SK-N-SH treated with all-trans-retinoic acid at 6 μM for 48 hours (cell line): Measurements from ENCODE around the gene COL8A2.

ENCODE experiments used
- ARNTL ChIP-seq: fragments of 450-650 bp; formaldehyde crosslinking; IDR thresholded peaks from 2 replicates; pipeline ENCODE4 v1.5.0; 2020; ENCODE audit warnings: low read depth, mild to moderate bottlenecking, moderate library complexity, borderline replicate concordance
- BACH2 ChIP-seq: fragments of 250-450 bp; sonication (Bioruptor Pico); IDR thresholded peaks from 2 replicates; pipeline ENCODE4 v1.9.0; 2021; ENCODE audit warnings: mild to moderate bottlenecking, borderline replicate concordance
- CSDC2 ChIP-seq: fragments of 250-450 bp; sonication (Bioruptor Pico); IDR thresholded peaks from 2 replicates; pipeline ENCODE4 v1.5.0; 2020; ENCODE audit warnings: mild to moderate bottlenecking, moderate library complexity
- ISL1 ChIP-seq: fragments of 250-450 bp; sonication (Bioruptor Pico); IDR thresholded peaks from 2 replicates; pipeline ENCODE4 v2.1.2; 2022; ENCODE audit warnings: mild to moderate bottlenecking, moderate library complexity
- RARB ChIP-seq: fragments of 250-450 bp; sonication (Bioruptor Pico); IDR thresholded peaks from 2 replicates; pipeline ENCODE4 v1.8.0; 2021; ENCODE audit warnings: mild to moderate bottlenecking, moderate library complexity
- SNAI2 ChIP-seq: fragments of 250-450 bp; sonication (Bioruptor Pico); IDR thresholded peaks from 2 replicates; pipeline ENCODE4 v1.5.0; 2020; ENCODE audit warnings: mild to moderate bottlenecking, moderate library complexity
- TCF4 ChIP-seq: fragments of 250-450 bp; sonication (Bioruptor Pico); IDR thresholded peaks from 2 replicates; pipeline ENCODE4 v1.8.0; 2021; ENCODE audit warnings: mild to moderate bottlenecking, moderate library complexity, borderline replicate concordance
- ZFP3 ChIP-seq: fragments of 250-450 bp; sonication (Bioruptor Pico); IDR thresholded peaks from 2 replicates; pipeline ENCODE4 v1.5.0; 2020; ENCODE audit warnings: mild to moderate bottlenecking, moderate library complexity
- ZNF70 ChIP-seq: fragments of 450-650 bp; formaldehyde crosslinking; IDR thresholded peaks from 2 replicates; pipeline ENCODE4 v1.5.0; 2020; ENCODE audit warnings: mild to moderate bottlenecking, moderate library complexity
- TF ChIP-seq, protein P1 (sequence below): fragments of 250-450 bp; sonication (Bioruptor Pico); IDR thresholded peaks from 2 replicates; pipeline ENCODE4 v1.5.1; 2020; ENCODE audit warnings: low read depth, mild to moderate bottlenecking, moderate library complexity

DNA sequence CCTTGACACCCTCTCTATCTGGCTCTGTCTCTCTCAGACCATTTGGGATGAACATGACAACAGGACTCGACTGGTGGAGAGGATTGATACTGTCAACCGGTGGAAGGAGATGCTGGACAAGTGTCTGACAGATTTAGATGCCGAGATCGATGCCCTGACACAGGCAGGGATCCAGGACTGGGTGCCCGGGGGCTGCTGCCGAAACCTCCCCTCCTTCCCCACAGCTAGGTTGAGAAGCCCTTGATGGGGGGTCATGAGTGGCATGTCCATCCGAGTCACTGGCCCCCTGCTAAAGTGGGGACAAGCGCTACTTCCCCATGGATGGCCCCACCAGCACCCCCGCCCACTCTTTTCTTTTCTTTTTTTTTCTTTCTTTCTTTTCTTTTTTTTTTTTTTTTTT lies 39.9 kb downstream of the COL8A2 start:
- TF ChIP-seq ISL1 (CRISPR knock-in tag) (no peak), ARNTL (no peak), SNAI2 (CRISPR knock-in tag) (no peak), CSDC2 (no peak), BACH2 (CRISPR knock-in tag) (no peak), TCF4 (CRISPR knock-in tag) (no peak), ZNF70 (no peak), RARB (no peak), ZFP3 (no peak)
- TF ChIP-seq, protein P1, sequence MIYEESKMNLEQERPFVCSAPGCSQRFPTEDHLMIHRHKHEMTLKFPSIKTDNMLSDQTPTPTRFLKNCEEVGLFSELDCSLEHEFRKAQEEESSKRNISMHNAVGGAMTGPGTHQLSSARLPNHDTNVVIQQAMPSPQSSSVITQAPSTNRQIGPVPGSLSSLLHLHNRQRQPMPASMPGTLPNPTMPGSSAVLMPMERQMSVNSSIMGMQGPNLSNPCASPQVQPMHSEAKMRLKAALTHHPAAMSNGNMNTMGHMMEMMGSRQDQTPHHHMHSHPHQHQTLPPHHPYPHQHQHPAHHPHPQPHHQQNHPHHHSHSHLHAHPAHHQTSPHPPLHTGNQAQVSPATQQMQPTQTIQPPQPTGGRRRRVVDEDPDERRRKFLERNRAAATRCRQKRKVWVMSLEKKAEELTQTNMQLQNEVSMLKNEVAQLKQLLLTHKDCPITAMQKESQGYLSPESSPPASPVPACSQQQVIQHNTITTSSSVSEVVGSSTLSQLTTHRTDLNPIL (CRISPR knock-in tag), result no peak
